MM.1S (cell line): ENCODE results near the gene TNKS2.

ENCODE experiments used
- CTCF ChIP-seq: fragments of 300-600 bp; sonication (generic); IDR thresholded peaks from 2 replicates; pipeline ENCODE4 v1.5.1; 2016; ENCODE audit warnings: antibody characterized with exemption, low read length, mixed read lengths
- EZH2 ChIP-seq: fragments of 300-600 bp; sonication (generic); optimal IDR thresholded peaks from 2 replicates; pipeline ENCODE3; 2017; ENCODE audit warnings: low read depth, mild to moderate bottlenecking, antibody characterized with exemption, low read length, mixed read lengths

DNA sequence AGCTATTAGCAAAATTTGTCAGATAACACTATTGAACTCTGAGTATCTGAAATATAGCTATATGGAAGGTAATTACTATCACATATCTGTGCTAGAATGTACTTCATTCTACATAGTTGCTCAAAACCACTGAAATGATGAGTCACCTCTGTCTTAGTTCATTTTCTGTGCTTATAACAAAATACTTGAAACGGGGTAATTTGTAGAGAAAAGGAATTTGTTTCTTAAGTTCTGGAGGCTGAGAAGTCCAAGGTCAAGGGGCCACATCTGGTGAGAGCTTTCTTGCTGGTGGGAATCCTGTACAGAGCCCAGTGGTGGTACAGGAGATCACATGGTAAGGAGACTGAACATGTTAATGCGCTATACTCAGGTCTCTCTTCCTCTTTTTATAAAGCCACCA lies 41.9 kb upstream of the TNKS2 start:
- TF ChIP-seq CTCF (no peak), EZH2 (no peak)
